ENCODE results near the gene OR2A7.
"Not testable (repeated sequence)": the region's sequence is repeated elsewhere in the genome, so short reads cannot be mapped to it uniquely, and the experiment has no call there.

DNA sequence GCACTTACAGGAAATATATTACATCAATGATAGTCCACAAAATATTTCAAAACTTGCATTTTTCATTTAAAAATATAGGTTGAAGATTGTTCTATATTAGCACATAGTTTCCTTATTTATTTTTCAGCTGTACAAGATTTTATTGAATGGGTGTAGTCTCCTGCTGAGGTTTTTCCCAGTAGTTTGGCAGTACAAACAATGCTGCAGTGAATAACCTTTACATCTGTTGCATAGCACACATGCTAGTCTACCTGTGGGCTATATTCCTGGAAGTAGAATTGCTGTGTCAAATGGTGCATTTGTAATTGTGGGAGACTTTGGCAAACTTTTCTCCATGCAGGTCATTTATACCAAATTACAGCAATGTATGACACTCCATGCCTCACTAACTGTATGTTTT, 44.1 kb downstream of the OR2A7 start:
- TF ChIP-seq, protein P1, sequence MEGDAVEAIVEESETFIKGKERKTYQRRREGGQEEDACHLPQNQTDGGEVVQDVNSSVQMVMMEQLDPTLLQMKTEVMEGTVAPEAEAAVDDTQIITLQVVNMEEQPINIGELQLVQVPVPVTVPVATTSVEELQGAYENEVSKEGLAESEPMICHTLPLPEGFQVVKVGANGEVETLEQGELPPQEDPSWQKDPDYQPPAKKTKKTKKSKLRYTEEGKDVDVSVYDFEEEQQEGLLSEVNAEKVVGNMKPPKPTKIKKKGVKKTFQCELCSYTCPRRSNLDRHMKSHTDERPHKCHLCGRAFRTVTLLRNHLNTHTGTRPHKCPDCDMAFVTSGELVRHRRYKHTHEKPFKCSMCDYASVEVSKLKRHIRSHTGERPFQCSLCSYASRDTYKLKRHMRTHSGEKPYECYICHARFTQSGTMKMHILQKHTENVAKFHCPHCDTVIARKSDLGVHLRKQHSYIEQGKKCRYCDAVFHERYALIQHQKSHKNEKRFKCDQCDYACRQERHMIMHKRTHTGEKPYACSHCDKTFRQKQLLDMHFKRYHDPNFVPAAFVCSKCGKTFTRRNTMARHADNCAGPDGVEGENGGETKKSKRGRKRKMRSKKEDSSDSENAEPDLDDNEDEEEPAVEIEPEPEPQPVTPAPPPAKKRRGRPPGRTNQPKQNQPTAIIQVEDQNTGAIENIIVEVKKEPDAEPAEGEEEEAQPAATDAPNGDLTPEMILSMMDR (IDR thresholded peaks at IDR 0.05), result not testable (repeated sequence)
- not testable (repeated sequence) for TF ChIP-seq EZH2 (IDR thresholded peaks at IDR 0.05; ENCODE audit: borderline replicate concordance, insufficient read depth, low read depth, low read length, poor library complexity, severe bottlenecking)
